ENCODE data around the gene DTNBP1.

DNA sequence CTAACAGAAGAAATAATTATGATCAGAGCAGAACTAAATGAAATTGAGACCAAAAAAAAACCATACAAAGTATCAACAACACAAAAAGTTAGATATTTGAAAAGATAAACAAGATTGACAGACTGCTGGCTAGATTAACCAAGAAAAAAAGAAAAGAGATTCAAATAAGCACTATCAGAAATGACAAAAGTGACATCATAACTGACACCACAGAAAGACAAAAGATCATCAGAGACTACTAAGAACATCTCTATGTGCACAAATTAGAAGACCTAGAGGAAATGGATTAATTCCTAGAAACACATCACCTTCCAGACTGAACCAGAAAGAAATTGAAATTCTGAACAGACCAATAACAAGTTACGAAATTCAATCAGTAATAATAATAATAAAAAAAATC is 17.9 kb downstream of the DTNBP1 start:
- TF ChIP-seq, protein P1, sequence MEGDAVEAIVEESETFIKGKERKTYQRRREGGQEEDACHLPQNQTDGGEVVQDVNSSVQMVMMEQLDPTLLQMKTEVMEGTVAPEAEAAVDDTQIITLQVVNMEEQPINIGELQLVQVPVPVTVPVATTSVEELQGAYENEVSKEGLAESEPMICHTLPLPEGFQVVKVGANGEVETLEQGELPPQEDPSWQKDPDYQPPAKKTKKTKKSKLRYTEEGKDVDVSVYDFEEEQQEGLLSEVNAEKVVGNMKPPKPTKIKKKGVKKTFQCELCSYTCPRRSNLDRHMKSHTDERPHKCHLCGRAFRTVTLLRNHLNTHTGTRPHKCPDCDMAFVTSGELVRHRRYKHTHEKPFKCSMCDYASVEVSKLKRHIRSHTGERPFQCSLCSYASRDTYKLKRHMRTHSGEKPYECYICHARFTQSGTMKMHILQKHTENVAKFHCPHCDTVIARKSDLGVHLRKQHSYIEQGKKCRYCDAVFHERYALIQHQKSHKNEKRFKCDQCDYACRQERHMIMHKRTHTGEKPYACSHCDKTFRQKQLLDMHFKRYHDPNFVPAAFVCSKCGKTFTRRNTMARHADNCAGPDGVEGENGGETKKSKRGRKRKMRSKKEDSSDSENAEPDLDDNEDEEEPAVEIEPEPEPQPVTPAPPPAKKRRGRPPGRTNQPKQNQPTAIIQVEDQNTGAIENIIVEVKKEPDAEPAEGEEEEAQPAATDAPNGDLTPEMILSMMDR (IDR thresholded peaks at IDR 0.05; ENCODE audit: extremely low read depth in 1 of 2, insufficient read depth in 1 of 2, low read depth in 1 of 2, low read length in 2 of 2) = no peak
- TF ChIP-seq EZH2 (IDR thresholded peaks at IDR 0.05; ENCODE audit: borderline replicate concordance, low read depth, low read length, severe bottlenecking) (no peak), JUN (IDR thresholded peaks at IDR 0.05; ENCODE audit: borderline replicate concordance, insufficient read depth, insufficient read length, low read depth) (no peak)
- TF ChIP-seq, protein P2, sequence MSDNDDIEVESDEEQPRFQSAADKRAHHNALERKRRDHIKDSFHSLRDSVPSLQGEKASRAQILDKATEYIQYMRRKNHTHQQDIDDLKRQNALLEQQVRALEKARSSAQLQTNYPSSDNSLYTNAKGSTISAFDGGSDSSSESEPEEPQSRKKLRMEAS (IDR thresholded peaks at IDR 0.05; ENCODE audit: insufficient read depth, insufficient read length) = no peak
